ENCODE results near the gene ANKRA2. TPM values are rescaled to one million over a fixed set of nuclear protein-coding genes. Genes with fewer than 3 reads are reported as not detected.
A peak's percentile ranks its signal among the peaks of the same experiment; 100 is the strongest.

Gene ANKRA2
- total RNA-seq, 2 experiments from 2014 or later = 45.0 to 45.1 TPM

GRCh38 chr5:73522989-73523388 lies 42.5 kb downstream of the ANKRA2 start:
- intact Hi-C loops (cut with DNase I, micrococcal nuclease) = no loop called here
- Histone ChIP-seq H3K4me3 (ENCODE audit: low read length) (no peak overlapping the region), H3K27me3 (ENCODE audit: control insufficient read depth in 1 of 2, insufficient read depth in 2 of 2, low read length in 2 of 2) (peaks cover 0 to 3% of the 10 kb centered on the region in 2 experiments), H3K27ac (ENCODE audit: low read depth in 1 of 2, low read length in 2 of 2) (no peak overlapping the region), H3K4me1 (ENCODE audit: insufficient read depth, low read length) (peaks cover 9% of the 10 kb centered on the region), H3K9me3 (ENCODE audit: control insufficient read depth in 1 of 2, insufficient read depth in 1 of 2, low read length in 2 of 2) (no peaks in the 10 kb centered on the region), H3K36me3 (ENCODE audit: insufficient read depth, low read length) (no peaks in the 10 kb centered on the region)
- H3K27me3 Mint-ChIP-seq = peaks cover 8% of the 10 kb centered on the region
- ATAC-seq (ENCODE audit: poor library complexity) (no peak), DNase-seq (no peak)
- H3K36me3 Mint-ChIP-seq (ENCODE audit: low read depth) = no peaks in the 10 kb centered on the region
- no peak for TF ChIP-seq CTCF (IDR thresholded peaks at IDR 0.05)
- H3K27ac Mint-ChIP-seq = no peak overlapping the region
- H3K4me1 Mint-ChIP-seq (ENCODE audit: low read depth) = peaks cover 8% of the 10 kb centered on the region
- ChIA-PET CTCF (interaction anchor here (0.8 kb wide), 1 partner anchor 14 kb away, joined by 3 read pairs; no protein-coding TSS in a partner anchor), POLR2A (no interaction called here)
- no peaks in the 10 kb centered on the region for H3K9me3 Mint-ChIP-seq
- H3K4me3 Mint-ChIP-seq = no peak overlapping the region

- Histone ChIP-seq H3K36me3 (ENCODE audit: insufficient read depth, low read length) (no peaks in the 10 kb centered on the region), H3K4me1 (ENCODE audit: insufficient read depth, low read length) (peaks cover 9% of the 10 kb centered on the region), H3K9me3 (ENCODE audit: control insufficient read depth in 1 of 2, insufficient read depth in 1 of 2, low read length in 2 of 2) (no peaks in the 10 kb centered on the region), H3K27ac (ENCODE audit: low read depth in 1 of 2, low read length in 2 of 2) (no peak overlapping the region), H3K4me3 (ENCODE audit: low read length) (no peak overlapping the region), H3K27me3 (ENCODE audit: control insufficient read depth in 1 of 2, insufficient read depth in 2 of 2, low read length in 2 of 2) (no peaks in the 10 kb centered on the region)
- intact Hi-C loops (cut with DNase I, micrococcal nuclease) = loop anchor here (1.0 kb wide), 1 partner anchor 17 kb away; no protein-coding TSS in a partner anchor
- Mint-ChIP-seq H3K36me3 (ENCODE audit: low read depth) (no peaks in the 10 kb centered on the region), H3K27me3 (no peaks in the 10 kb centered on the region), H3K4me1 (ENCODE audit: low read depth) (peaks cover 8% of the 10 kb centered on the region), H3K9me3 (no peaks in the 10 kb centered on the region), H3K27ac (peak overlapping the region; percentile 3), H3K4me3 (peak overlapping the region; percentile 20)
- peak; percentile 76 for TF ChIP-seq CTCF (IDR thresholded peaks at IDR 0.05)
- DNase-seq (peak; percentile 38 to 89 (median 56)), ATAC-seq (ENCODE audit: poor library complexity) (peak; percentile 99)
- POLR2A ChIA-PET = interaction anchor here (0.6 to 1.5 kb wide), 2 partner anchors 21 to 22 kb away, joined by 3 to 14 read pairs; partner anchors contain the start of gene BTF3
- CTCF ChIA-PET = interaction anchor here (1.0 to 1.5 kb wide), 2 partner anchors 10 to 18 kb away, joined by 5 to 19 read pairs; no protein-coding TSS in a partner anchor
Measured at GRCh38 chr5:73519531-73520283, 45.7 kb downstream of the ANKRA2 start.

- Mint-ChIP-seq H3K27ac (no peak overlapping the region), H3K4me1 (ENCODE audit: low read depth) (peaks cover 8% of the 10 kb centered on the region), H3K27me3 (no peaks in the 10 kb centered on the region), H3K9me3 (no peaks in the 10 kb centered on the region), H3K36me3 (ENCODE audit: low read depth) (no peaks in the 10 kb centered on the region), H3K4me3 (no peak overlapping the region)
- CTCF ChIA-PET = no interaction called here
- H3K36me3 ChIP-seq (ENCODE audit: insufficient read depth, low read length) = no peaks in the 10 kb centered on the region
- no peak overlapping the region for H3K27ac ChIP-seq (ENCODE audit: low read depth in 1 of 2, low read length in 2 of 2)
- POLR2A ChIA-PET = interaction anchor here (0.6 kb wide), 1 partner anchor 10 kb away, joined by 3 read pairs; no protein-coding TSS in a partner anchor
- H3K4me1 ChIP-seq (ENCODE audit: insufficient read depth, low read length) = peaks cover 9% of the 10 kb centered on the region
- no peaks in the 10 kb centered on the region for H3K9me3 ChIP-seq (ENCODE audit: control insufficient read depth in 1 of 2, insufficient read depth in 1 of 2, low read length in 2 of 2)
- H3K4me3 ChIP-seq (ENCODE audit: low read length) = no peak overlapping the region
- no peaks in the 10 kb centered on the region for H3K27me3 ChIP-seq (ENCODE audit: control insufficient read depth in 1 of 2, insufficient read depth in 2 of 2, low read length in 2 of 2)
- no peak for TF ChIP-seq CTCF (IDR thresholded peaks at IDR 0.05)
- intact Hi-C loops (cut with DNase I, micrococcal nuclease) = no loop called here
- DNase-seq = no peak
- ATAC-seq (ENCODE audit: poor library complexity) = no peak
Measured at GRCh38 chr5:73515232-73515631, 50.2 kb downstream of the ANKRA2 start.
